Chondrocyte (in vitro differentiated cells): ENCODE measurements around the gene CGB1. TPM values are rescaled to one million over a fixed set of nuclear protein-coding genes. Genes with fewer than 3 reads are reported as not detected.
A peak's percentile ranks its signal among the peaks of the same experiment; 100 is the strongest.

Source experiments
- DNase-seq: peaks from one replicate; pipeline ENCODE4 v3.0.0; 2021; ENCODE audit warnings: mixed read lengths, low spot score
- H3K27ac Mint-ChIP-seq: one replicate; pipeline ENCODE4 v1.8.0; 2021; ENCODE audit warnings: mild to moderate bottlenecking, moderate library complexity, mixed read lengths; ENCODE audit not compliant: unreplicated experiment
- H3K27me3 Mint-ChIP-seq: 2 replicates; pipeline ENCODE4 v1.8.0; 2021; ENCODE audit warnings: low read depth, mixed read lengths
- H3K36me3 Mint-ChIP-seq: 2 replicates; pipeline ENCODE4 v1.8.0; 2021; ENCODE audit warnings: low read depth, mixed read lengths
- H3K4me1 Mint-ChIP-seq: 2 replicates; pipeline ENCODE4 v1.8.0; 2021; ENCODE audit warnings: low read depth, mild to moderate bottlenecking, mixed read lengths
- H3K4me3 Mint-ChIP-seq: one replicate; pipeline ENCODE4 v1.8.0; 2021; ENCODE audit warnings: mild to moderate bottlenecking, moderate library complexity, mixed read lengths; ENCODE audit not compliant: unreplicated experiment
- H3K9me3 Mint-ChIP-seq: 2 replicates; pipeline ENCODE4 v1.8.0; 2021; ENCODE audit warnings: low read depth, mixed read lengths
- CTCF ChIP-seq: fragments of 200-600 bp; sonication (generic); IDR thresholded peaks from 2 replicates; pipeline ENCODE4 v1.5.0; 2021; ENCODE audit warnings: antibody characterized with exemption, mild to moderate bottlenecking, moderate library complexity
- total RNA-seq: library from RNA; stranded (reverse); gene quantifications from 3 replicates; pipeline ENCODE4 v1.2.1, GENCODE V29; 2021

The CGB1 gene
- total RNA-seq, 1 donor from 2014 or later: 0.92 TPM

- Mint-ChIP-seq H3K4me1 (peaks cover 12% of the 10 kb centered on the region), H3K36me3 (no peaks in the 10 kb centered on the region), H3K4me3 (peak within 1 kb of the TSS; percentile 40), H3K27me3 (peaks cover 2% of the 10 kb centered on the region), H3K27ac (peak within 1 kb of the TSS; percentile 36), H3K9me3 (peaks cover 6% of the 10 kb centered on the region)
- no peak for TF ChIP-seq CTCF
- no peak for DNase-seq
These were observed 28.3 kb upstream of the CGB1 start, which contains the start of gene NTF4 for GRCh38 chr19:49064768-49065611. NTF4 (minus strand) TSS chr19:49064818; CDS start chr19:49061997, 2,821 bp downstream.

GRCh38 chr19:49064029-49064629 lies 27.4 kb upstream of the CGB1 start:
- no peaks in the 10 kb centered on the region for H3K9me3 Mint-ChIP-seq
- TF ChIP-seq CTCF: no peak
- peaks cover 12% of the 10 kb centered on the region for H3K4me1 Mint-ChIP-seq
- H3K4me3 Mint-ChIP-seq: peak overlapping the region; percentile 40
- H3K27me3 Mint-ChIP-seq: peaks cover 2% of the 10 kb centered on the region
- DNase-seq: no peak
- H3K36me3 Mint-ChIP-seq: no peaks in the 10 kb centered on the region
- no peak overlapping the region for H3K27ac Mint-ChIP-seq

- peaks cover 2% of the 10 kb centered on the region for H3K27me3 Mint-ChIP-seq
- no peak overlapping the region for H3K4me3 Mint-ChIP-seq
- H3K36me3 Mint-ChIP-seq: no peaks in the 10 kb centered on the region
- no peaks in the 10 kb centered on the region for H3K9me3 Mint-ChIP-seq
- H3K4me1 Mint-ChIP-seq: peaks cover 27% of the 10 kb centered on the region
- no peak overlapping the region for H3K27ac Mint-ChIP-seq
- DNase-seq: no peak
- TF ChIP-seq CTCF: no peak
These were observed 24.8 kb upstream of the CGB1 start for GRCh38 chr19:49061445-49061844.

GRCh38 chr19:49061000-49061399 lies 24.3 kb upstream of the CGB1 start:
- H3K9me3 Mint-ChIP-seq: no peaks in the 10 kb centered on the region
- H3K4me3 Mint-ChIP-seq: no peak overlapping the region
- H3K27ac Mint-ChIP-seq: no peak overlapping the region

More at GRCh38 chr19:49061000-49061399, 24.3 kb upstream of the CGB1 start:
- Mint-ChIP-seq H3K27me3 (peaks cover 2% of the 10 kb centered on the region), H3K4me1 (peaks cover 31% of the 10 kb centered on the region), H3K36me3 (no peaks in the 10 kb centered on the region)
- no peak for DNase-seq
- TF ChIP-seq CTCF: no peak
